HUDEP-2 (cell line): Measurements from ENCODE around the gene PALM.

Source experiments
- DNase-seq, 76 experiments: peaks; one replicate each; lab custom pipeline; 2025; ENCODE audit not compliant: unreplicated experiment in 76 of 76; lab: John Stamatoyannopoulos, UW

PALM gene

DNA sequence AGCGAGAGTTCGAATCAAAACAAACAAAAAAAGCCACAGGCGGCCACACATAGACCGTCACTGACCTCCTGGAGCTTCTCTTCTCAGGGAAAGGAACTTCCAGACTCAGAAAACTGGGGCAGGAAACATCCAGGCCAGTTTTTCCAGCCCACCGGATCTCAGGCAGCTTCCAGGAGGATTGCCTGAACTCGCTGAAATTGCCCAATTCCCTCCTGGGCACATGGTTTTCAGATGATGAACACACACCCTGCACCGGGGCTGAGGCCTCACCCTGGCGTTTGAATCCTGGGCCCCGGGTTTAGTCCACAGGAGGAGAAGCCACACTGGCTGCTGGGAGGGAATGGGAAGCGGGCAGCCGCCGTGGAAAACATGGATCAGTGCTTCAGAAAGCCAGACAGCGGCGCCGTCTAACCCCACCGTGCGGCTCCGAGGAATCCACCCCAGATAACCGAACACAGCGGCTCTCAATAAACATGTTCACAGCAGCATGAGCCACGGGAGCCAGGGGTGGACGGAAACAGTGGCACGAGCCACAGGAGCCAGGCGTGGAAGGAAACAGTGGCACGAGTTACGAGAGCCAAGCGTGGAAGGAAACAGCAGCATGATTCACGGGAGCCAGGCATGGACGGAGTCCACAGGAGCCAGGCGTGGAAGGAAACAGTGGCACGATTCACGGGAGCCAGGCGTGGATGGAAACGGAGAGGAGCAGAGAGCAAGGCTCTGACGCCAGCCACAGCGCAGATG is 70.3 kb downstream of the PALM start:
- DNase-seq = no peak

DNA sequence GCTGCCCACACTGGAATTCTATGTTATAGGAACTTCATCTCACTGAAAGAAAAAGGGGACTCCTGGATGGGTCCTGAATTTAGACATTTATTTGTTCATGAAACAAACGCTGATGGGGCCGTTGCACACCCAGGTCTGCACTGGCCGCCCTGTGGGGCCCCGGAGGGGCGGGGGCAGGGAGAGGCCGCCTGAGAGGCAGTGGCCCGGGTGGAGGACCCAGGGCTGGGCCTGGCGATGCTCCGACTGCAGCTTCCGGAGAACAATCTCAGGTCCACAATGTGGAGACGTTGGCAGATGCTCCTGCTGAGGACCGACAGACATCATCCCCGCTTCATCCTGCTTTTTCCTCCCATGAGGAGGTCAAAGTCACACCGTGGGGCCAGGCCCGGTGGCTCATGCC is 72.2 kb downstream of the PALM start:
- no peak for DNase-seq

DNA sequence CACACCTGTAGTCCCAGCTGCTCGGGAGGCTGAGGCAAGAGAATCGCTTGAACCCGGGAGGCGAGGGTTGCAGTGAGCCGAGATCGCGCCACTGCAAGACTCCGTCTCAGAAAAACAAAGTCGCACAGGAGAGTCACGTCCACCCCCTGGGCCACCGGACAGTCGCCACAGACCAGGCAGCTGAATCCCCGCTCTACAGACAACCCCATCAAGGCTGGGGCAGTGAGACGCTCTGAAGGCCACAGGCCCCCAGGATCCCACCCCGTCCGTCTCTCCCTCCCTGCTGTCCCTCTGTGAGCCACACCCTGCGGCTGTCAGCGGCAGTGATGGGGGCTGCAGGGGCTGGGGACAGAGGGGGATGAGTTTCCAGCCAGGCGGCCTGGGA is 73.1 kb downstream of the PALM start:
- DNase-seq = no peak

- no peak for DNase-seq
These were observed 73.6 kb downstream of the PALM start for GRCh38 chr19:782185-782877.

DNA sequence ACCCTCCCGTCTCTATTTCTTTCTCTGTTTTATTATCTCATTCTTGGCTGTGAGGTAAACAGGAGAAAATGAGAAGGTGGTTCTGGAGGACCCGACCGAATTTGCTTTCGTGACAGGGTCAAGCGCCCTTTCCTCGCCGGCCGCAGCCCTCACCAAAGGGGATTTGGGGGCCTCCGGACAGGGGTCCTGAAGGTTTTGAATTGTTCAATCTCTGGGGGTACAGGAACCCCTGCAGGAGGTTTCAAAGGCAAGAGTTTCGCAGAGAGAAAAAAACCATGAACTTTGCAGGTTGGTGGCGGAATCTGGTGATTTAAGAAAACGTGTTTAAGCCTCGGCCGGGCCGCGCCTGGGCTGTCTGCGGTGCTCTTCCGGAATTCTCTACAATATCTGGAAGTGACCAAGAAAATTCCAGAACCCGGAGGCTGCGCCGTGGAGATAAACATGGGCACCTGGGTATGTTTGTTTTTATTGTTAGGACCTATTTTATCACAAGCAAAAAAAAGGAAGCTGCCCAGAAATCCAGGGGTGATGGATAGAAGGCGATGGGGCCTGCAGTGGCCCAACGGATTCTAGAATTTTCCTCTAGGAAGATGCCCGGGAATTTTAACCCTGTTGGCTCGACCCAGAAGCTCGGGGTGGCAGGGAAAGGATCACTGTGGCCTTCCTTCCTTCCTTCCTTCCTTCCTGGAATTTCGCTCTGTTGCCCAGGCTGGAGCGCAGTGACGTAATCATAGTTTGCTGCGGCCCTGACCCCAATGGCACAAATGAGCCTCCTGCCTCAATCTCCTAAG is 74.3 kb downstream of the PALM start:
- DNase-seq = no peak

DNA sequence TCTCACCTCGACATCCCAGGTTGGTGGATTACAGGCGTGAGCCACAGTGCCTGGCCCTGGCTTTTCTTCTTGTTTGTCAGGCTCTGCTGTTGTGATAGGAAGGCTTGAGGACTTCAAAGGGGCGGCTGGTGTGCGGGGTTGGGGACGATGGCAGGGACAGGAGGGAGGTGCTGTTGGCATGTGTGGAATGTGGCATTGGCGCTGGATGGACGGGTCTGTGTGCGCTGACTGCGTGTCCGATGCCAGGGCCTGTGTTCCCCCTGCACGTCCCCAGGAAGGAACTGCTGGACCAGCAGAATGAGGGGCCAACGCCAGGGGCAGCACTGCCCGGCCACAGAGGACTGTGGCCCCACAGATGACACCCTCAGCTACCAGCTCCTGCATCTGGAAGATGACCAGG is 75.8 kb downstream of the PALM start:
- no peak for DNase-seq

DNA sequence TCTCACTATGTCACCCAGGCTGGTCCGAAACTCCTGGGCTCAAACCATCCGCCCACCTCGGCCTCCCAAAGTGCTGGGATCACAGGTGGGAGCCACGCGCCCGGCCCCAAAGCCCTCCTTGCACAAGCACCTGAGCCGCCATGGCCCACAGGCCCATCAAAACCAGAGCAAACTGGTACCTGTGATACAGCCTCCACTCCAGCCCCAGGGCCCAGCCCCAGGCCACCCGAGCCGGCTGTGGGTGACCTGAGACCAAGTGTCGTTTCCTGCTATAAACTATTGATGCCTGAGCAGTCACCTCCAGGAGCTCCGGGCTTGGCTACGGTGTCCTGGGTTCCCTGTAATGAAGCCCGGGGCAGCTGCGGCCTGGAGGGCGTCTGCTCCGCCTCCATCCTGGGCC is 78.8 kb downstream of the PALM start:
- DNase-seq = no peak

- no peak for DNase-seq
These were observed 79.9 kb downstream of the PALM start for GRCh38 chr19:788686-788982.

- DNase-seq = no peak
These were observed 80.4 kb downstream of the PALM start for GRCh38 chr19:788983-789700.

GRCh38 chr19:789701-790060 is 80.9 kb downstream of the PALM start:
- no peak for DNase-seq

- no peak for DNase-seq
These were observed 82.4 kb downstream of the PALM start for GRCh38 chr19:791007-791566.

DNA sequence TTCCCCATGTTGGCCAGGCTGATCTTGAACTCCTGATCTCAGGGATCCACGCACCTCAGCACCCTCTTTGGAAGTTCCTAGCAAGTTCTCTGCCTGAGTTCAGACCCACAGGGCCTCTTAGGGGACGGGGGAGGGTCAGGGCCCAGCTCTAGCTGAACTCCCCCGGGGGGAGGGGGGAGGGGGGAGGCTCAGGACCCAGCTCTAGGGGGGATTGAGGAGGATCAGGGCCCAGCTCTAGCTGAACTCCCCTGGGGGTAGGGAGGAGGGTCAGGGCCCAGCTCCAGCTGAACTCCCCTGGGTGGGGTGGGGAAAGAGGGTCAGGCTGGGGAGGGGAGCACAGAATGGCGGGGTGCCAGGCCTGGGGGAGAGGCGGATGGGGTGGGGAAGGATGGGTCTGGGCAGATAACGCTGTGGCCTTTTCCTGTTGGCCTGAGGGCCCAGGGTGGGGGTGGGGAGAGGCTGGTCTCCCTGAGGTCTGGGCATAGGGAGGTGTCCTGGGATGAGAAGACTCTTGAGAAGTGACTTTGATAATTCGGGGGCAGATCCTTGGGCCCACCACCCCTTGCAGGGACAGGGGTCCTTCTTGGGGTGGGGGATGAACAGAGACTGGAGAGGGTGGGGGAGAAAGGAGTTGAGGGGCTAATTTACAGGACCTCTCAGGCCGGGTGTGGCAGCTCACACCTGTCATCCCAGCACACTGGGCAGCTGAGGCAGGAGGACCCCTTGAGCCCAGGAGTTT is 83.0 kb downstream of the PALM start:
- DNase-seq = peak in 69 of 76 experiments; percentile 41 to 97 (median 81)

- DNase-seq = peak in 21 of 76 experiments; percentile 33 to 74 (median 50)
These were observed 83.7 kb downstream of the PALM start for GRCh38 chr19:792306-792885.

DNA sequence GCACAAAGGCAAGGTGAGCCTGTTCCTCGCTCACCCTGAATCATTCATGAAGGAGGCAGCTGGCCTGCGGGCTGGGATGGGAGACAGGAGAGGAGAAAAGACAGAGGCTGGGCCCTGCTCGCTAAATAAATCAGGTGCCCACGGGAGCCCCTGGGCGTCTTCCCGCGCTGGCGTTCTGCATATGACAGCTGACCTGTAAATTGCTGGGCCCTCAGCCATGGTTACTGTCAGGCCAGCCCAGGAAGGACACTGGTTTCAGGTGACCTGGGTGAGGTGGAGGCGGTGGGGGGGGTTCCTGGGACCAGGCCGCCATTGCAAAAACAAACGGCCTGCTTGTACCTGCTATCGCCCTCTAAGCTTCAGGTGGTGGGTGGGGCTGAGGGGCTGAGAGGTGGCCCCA is 85.1 kb downstream of the PALM start:
- no peak for DNase-seq

- no peak for DNase-seq
These were observed 86.4 kb downstream of the PALM start for GRCh38 chr19:795073-795611.

DNA sequence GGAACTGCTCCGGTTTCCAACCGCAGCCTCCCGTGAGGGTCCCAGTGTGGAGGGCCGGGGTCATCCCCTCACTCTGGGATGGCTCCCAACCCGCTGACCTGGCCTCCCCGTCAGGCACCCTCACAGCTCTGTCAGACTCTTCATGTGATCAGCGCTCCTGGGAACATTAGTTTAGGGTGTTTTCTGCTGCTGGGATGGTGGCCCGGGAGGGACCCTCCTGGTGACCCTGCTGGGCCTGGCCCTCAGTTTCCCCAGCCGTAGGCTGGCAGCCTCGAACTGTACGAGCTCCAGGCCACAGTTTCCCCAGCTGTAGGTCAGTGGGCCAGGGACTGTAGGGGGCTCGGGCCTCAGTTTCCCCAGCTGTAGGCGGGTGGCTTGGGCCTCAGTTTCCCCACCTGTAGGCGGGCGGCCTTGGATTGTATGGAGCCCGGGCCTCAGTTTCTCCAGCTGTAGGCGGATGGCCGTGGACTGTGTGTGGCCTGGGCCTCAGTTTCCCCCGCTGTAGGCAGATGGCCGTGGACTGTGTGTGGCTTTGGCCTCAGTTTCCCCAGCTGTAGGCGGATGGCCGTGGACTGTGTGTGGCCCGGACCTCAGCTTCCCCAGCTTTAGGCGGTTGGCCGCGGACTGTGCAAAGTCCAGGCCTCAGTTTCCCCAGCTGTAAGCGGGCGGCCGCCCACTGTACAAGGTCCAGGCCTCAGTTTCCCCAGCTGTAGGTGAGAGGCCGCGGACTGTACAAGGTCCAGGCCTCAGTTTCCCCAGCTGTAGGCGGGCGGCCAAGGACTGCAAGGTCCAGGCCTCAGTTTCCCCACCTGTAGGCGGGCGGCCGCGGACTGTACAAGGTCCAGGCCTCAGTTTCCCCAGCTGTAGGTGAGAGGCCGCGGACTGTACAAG is 87.2 kb downstream of the PALM start:
- DNase-seq = no peak

DNA sequence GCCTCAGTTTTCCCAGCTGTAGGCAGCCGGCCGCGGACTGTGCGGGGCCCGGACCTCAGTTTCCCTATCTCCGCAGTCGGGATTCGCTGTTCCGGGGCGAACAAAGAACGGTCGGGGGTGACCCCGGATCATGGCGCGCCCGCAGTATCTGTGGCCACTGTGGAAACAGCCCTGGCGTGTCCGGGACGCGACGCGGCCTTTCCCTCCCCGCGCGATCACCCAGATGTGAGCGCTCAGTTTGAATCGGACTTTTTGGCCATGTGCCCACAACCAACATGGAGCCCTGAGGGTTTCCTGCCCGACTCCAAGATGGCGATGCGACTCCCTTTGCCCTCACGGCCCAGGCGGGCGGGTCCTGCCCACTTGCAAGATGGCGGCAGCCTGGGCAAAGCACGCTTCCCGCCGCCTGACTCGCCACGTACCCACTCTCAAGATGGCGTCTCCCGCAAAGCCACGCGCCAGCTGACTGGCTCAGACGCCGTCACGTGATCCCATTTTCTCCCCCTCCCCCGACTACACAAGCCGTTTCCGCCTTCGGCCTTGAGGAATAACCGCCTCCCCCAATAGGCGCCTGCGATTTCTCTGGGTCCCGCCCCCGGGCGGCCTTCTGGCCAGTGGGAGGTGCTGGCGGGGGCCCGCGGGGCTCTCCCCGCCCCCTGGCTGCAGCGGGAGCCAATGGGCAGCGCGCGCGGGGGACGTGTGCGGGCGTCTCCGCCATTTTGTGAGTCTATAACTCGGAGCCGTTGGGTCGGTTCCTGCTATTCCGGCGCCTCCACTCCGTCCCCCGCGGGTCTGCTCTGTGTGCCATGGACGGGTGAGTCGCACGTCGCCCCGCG is 88.2 kb downstream of the PALM start, which contains the start of gene PTBP1:
PTBP1 (plus strand) TSS at position 761 of the 836 bp plus-strand sequence; CDS start at position 807, 46 bp downstream.
- peak in 75 of 76 experiments; percentile 97 to 100 (median 100) for DNase-seq
